HG03060 (cell line): ENCODE results near the gene HPSE2.
"Not testable (repeated sequence)": the region's sequence is repeated elsewhere in the genome, so short reads cannot be mapped to it uniquely, and the experiment has no call there.

ENCODE experiments used
- ATAC-seq: cut with Tn5 transposase; IDR thresholded peaks from one replicate; pipeline ENCODE4 v1.9.1; 2021; ENCODE audit warnings: low read depth, moderate number of reproducible peaks; ENCODE audit not compliant: unreplicated experiment

HPSE2 gene

GRCh38 chr10:99235658-99236626, at the start of gene HPSE2:
Gene HPSE2, minus strand, starts transcription at chr10:99235852.
- ATAC-seq: no peak

- ATAC-seq: no peak
These were observed 44.8 kb upstream of the HPSE2 start for GRCh38 chr10:99280472-99280871.

GRCh38 chr10:99279626-99280111, 44.0 kb upstream of the HPSE2 start:
- ATAC-seq: no peak

GRCh38 chr10:99276848-99277486, 41.3 kb upstream of the HPSE2 start:
- ATAC-seq: no peak

- no peak for ATAC-seq
These were observed 30.7 kb upstream of the HPSE2 start for GRCh38 chr10:99266383-99266782.

GRCh38 chr10:99248824-99249223, 13.2 kb upstream of the HPSE2 start:
- no peak for ATAC-seq

GRCh38 chr10:99247893-99248292, 12.2 kb upstream of the HPSE2 start:
- ATAC-seq: not testable (repeated sequence)

- ATAC-seq: no peak
These were observed 1.1 kb upstream of the HPSE2 start for GRCh38 chr10:99236627-99237309.

GRCh38 chr10:99234791-99235657, 628 bp downstream of the HPSE2 start:
- no peak for ATAC-seq

- ATAC-seq: peak; percentile 96
These were observed 1.4 kb downstream of the HPSE2 start for GRCh38 chr10:99234041-99234790.

- ATAC-seq: no peak
These were observed 2.0 kb downstream of the HPSE2 start for GRCh38 chr10:99233689-99234037.

GRCh38 chr10:99233000-99233688, 2.5 kb downstream of the HPSE2 start:
- ATAC-seq: no peak

GRCh38 chr10:99232360-99232999, 3.2 kb downstream of the HPSE2 start:
- ATAC-seq: no peak

- ATAC-seq: no peak
These were observed 10.9 kb downstream of the HPSE2 start for GRCh38 chr10:99224766-99225165.

- ATAC-seq: no peak
These were observed 28.3 kb downstream of the HPSE2 start for GRCh38 chr10:99207340-99207739.

GRCh38 chr10:99203310-99203709, 32.3 kb downstream of the HPSE2 start:
- ATAC-seq: no peak

- ATAC-seq: no peak
These were observed 62.7 kb downstream of the HPSE2 start for GRCh38 chr10:99172950-99173349.

- ATAC-seq: no peak
These were observed 63.4 kb downstream of the HPSE2 start for GRCh38 chr10:99172128-99172738.
